EL (cell line): Measurements from ENCODE around the gene MAPRE2.
"Not testable (repeated sequence)": the region's sequence is repeated elsewhere in the genome, so short reads cannot be mapped to it uniquely, and the experiment has no call there.

ENCODE experiments used
- DNase-seq: peaks from one replicate; pipeline ENCODE4 v3.0.0-alpha.2; 2016

Gene MAPRE2

GRCh38 chr18:35158728-35159450 lies 117.7 kb downstream of the MAPRE2 start:
- DNase-seq = no peak

GRCh38 chr18:35159782-35160181 lies 118.6 kb downstream of the MAPRE2 start:
- DNase-seq = no peak

- no peak for DNase-seq
Measured at GRCh38 chr18:35161485-35161884, 120.3 kb downstream of the MAPRE2 start.

GRCh38 chr18:35161934-35162333 lies 120.7 kb downstream of the MAPRE2 start:
- no peak for DNase-seq

- DNase-seq = peak; percentile 32
Measured at GRCh38 chr18:35163014-35163539, 121.9 kb downstream of the MAPRE2 start.

- DNase-seq = no peak
Measured at GRCh38 chr18:35163721-35164120, 122.5 kb downstream of the MAPRE2 start.

- no peak for DNase-seq
Measured at GRCh38 chr18:35164133-35164532, 122.9 kb downstream of the MAPRE2 start.

GRCh38 chr18:35167332-35167731 lies 126.1 kb downstream of the MAPRE2 start:
- DNase-seq = no peak

- DNase-seq = no peak
Measured at GRCh38 chr18:35167857-35168256, 126.6 kb downstream of the MAPRE2 start.

GRCh38 chr18:35170323-35170722 lies 129.1 kb downstream of the MAPRE2 start:
- DNase-seq = not testable (repeated sequence)

GRCh38 chr18:35171315-35171987 lies 130.2 kb downstream of the MAPRE2 start:
- no peak for DNase-seq

GRCh38 chr18:35172009-35172408 lies 130.8 kb downstream of the MAPRE2 start:
- DNase-seq = no peak

- DNase-seq = no peak
Measured at GRCh38 chr18:35172451-35173035, 131.3 kb downstream of the MAPRE2 start.

GRCh38 chr18:35174093-35174731 lies 133.0 kb downstream of the MAPRE2 start:
- DNase-seq = no peak

GRCh38 chr18:35174745-35175144 lies 133.5 kb downstream of the MAPRE2 start:
- DNase-seq = no peak

- DNase-seq = no peak
Measured at GRCh38 chr18:35176925-35177324, 135.7 kb downstream of the MAPRE2 start.

GRCh38 chr18:35178260-35178659 lies 137.0 kb downstream of the MAPRE2 start:
- DNase-seq = peak; percentile 73

GRCh38 chr18:35179906-35180305 lies 138.7 kb downstream of the MAPRE2 start:
- DNase-seq = no peak

- DNase-seq = no peak
Measured at GRCh38 chr18:35180455-35180854, 139.2 kb downstream of the MAPRE2 start.

GRCh38 chr18:35182151-35182550 lies 140.9 kb downstream of the MAPRE2 start:
- peak; percentile 17 for DNase-seq

- no peak for DNase-seq
Measured at GRCh38 chr18:35183886-35184285, 142.7 kb downstream of the MAPRE2 start.

- no peak for DNase-seq
Measured at GRCh38 chr18:35185771-35186170, 144.6 kb downstream of the MAPRE2 start.

GRCh38 chr18:35186291-35187034 lies 145.2 kb downstream of the MAPRE2 start:
- no peak for DNase-seq
